Psoas muscle (tissue), 8 donors: ENCODE data around the gene ACTRT2. TPM values are rescaled to one million over a fixed set of nuclear protein-coding genes. Genes with fewer than 3 reads are reported as not detected.

Source experiments
- ATAC-seq, 4 donors: fragments of 200-7000 bp; cut with Tn5 transposase; one replicate each; pipeline ENCODE4 v1.9.1; 2020; ENCODE audit warnings: moderate library complexity in 3 of 4, mild to moderate bottlenecking in 2 of 4
- DNase-seq, 2 donors: peaks; one replicate each; pipeline ENCODE4 v3.0.0-alpha.2; 2020
- H3K27ac ChIP-seq: fragments of 200-600 bp; one replicate; pipeline ENCODE4 v1.8.0; 2022
- H3K27me3 ChIP-seq, 3 donors: fragments of 200-600 bp in 1 of 3; one replicate each; pipeline versions ENCODE4 v1.6.1 to v1.8.0; 2013 to 2022; ENCODE audit warnings: low read length in 2 of 3, mild to moderate bottlenecking in 2 of 3, moderate library complexity in 1 of 3; ENCODE audit not compliant: insufficient read depth in 3 of 3
- H3K36me3 ChIP-seq, 2 donors: fragments of 200-600 bp in 1 of 2; one replicate each; pipeline versions ENCODE4 v1.6.1 to v1.8.0; 2013 to 2022; ENCODE audit warnings: low read depth in 1 of 2, mild to moderate bottlenecking in 1 of 2, moderate library complexity in 1 of 2; ENCODE audit not compliant: insufficient read depth in 1 of 2
- H3K4me1 ChIP-seq: fragments of 200-600 bp; one replicate; pipeline ENCODE4 v1.8.0; 2022
- H3K4me3 ChIP-seq: fragments of 200-600 bp; one replicate; pipeline ENCODE4 v1.8.0; 2022; ENCODE audit warnings: mild to moderate bottlenecking
- H3K9me3 ChIP-seq: fragments of 200-600 bp; one replicate; pipeline ENCODE4 v1.8.0; 2022
- WGBS, 3 donors: extraction: QIAGEN DNeasy Blood & Tissue Kit; methylation state at CpG; one replicate each; pipeline versions ENCODE4 v1.1.6 to v1.1.7; 2013; 5-methylcytosine and 5-hydroxymethylcytosine counted together
- intact Hi-C, 2 donors: fragments of 100-400 bp; cut with DNase I; formaldehyde crosslinking; loops; one replicate each; pipeline versions ENCODE4 v1.11.0 to v1.14.2; 2022
- polyA plus RNA-seq, 3 donors: library from polyadenylated mRNA; stranded (reverse); fragments of 200-250 nt; gene quantifications; one replicate each; pipeline ENCODE4 v1.2.3, GENCODE V29; 2013
- total RNA-seq, 4 donors: library from RNA; stranded (reverse); fragmentation: NEBNext Ultra II Directional in 2 of 4; extraction: Animal tissue kit (Norgen Biotek cat#: 25700) in 2 of 4; gene quantifications; one replicate each; pipeline versions ENCODE4 v1.2.1 to v1.2.4, GENCODE V29; 2021 to 2023
- TF ChIP-seq, protein P1 (sequence below): fragments of 200-600 bp; IDR thresholded peaks from one replicate; pipeline ENCODE4 v1.8.0; 2022; ENCODE audit warnings: antibody characterized with exemption
- donor health status: healthy with polysubstance abuse.
- donor health status: DM: no; HTN: no; CAD: no; lungs with moderate emphysema.
- donor health status: Bipolar disorder and iron deficiency.
- donor health status: healthy.
- donor health status: DM: yes; HTN: yes; CAD: no.
- donor health status: DM: no; HTN: no; CAD: no.
- donor health status: DM: no; HTN: no; CAD: no.
- donor health status: DM: yes; HTN: yes; CAD: no.

Gene ACTRT2
- total and polyA plus RNA-seq, 7 donors, result not detected

- H3K9me3 ChIP-seq, result no peaks in the 10 kb centered on the region
- WGBS, 3 donors, result 63 to 68% (median 67%) methylated on average over 9 of the region's 9 CpGs
- TF ChIP-seq, protein P1, sequence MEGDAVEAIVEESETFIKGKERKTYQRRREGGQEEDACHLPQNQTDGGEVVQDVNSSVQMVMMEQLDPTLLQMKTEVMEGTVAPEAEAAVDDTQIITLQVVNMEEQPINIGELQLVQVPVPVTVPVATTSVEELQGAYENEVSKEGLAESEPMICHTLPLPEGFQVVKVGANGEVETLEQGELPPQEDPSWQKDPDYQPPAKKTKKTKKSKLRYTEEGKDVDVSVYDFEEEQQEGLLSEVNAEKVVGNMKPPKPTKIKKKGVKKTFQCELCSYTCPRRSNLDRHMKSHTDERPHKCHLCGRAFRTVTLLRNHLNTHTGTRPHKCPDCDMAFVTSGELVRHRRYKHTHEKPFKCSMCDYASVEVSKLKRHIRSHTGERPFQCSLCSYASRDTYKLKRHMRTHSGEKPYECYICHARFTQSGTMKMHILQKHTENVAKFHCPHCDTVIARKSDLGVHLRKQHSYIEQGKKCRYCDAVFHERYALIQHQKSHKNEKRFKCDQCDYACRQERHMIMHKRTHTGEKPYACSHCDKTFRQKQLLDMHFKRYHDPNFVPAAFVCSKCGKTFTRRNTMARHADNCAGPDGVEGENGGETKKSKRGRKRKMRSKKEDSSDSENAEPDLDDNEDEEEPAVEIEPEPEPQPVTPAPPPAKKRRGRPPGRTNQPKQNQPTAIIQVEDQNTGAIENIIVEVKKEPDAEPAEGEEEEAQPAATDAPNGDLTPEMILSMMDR, result no peak
- intact Hi-C loops, result no loop called here
- no peaks in the 10 kb centered on the region for H3K36me3 ChIP-seq
- H3K4me3 ChIP-seq, result no peak overlapping the region
- peaks cover 0 to 56% (median 12%) of the 10 kb centered on the region in 3 donors for H3K27me3 ChIP-seq
- DNase-seq (no peak), ATAC-seq (no peak)
- H3K4me1 ChIP-seq, result no peaks in the 10 kb centered on the region
- H3K27ac ChIP-seq, result no peak overlapping the region
Observed at GRCh38 chr1:3060127-3060526, 38.9 kb downstream of the ACTRT2 start.

DNA sequence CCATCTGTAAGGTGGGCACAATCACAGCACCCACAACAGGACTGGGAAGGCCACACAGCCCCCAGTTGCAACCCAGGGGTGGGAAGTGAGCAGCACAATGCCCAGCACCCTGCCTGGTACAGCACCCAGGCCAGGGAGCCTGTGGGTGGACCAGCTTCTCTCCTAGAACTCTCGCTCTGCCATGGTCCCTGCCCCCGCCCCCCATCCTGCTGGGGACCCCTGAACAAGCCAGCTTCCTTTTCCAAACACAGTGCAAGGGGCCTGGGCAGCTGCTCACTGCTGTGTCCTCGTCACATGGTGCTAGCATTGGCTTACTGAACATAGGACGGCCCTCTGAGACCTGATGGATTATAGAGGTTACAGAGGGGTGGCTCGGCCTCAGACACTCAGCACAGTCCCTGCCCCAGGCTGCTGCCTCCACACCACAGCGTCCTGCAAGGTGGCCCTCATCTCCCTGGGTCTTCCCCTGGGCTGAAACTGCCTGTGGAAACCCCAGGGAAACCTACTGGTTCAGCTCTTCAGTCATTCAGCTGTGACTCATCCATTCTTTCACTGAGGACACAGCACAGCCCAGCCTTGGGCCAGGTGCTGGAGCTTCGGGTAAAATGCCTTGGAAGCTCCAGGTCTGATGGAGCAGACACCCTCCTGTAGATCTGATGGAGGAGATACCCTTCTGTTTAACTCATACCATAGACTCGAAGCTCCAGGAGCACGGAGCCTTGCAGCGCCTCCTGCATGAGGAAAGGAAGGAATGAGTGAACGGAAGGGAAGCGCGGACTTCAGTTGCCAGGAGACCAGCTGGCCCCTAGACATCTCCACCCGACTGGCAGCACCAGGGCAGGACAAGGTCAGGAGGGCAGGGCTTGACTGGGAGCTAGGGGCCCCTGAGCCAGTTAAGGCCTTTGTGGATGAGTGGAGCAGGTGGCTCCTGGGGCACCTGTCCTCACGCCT is 39.6 kb downstream of the ACTRT2 start:
- H3K4me3 ChIP-seq, result no peak overlapping the region
- TF ChIP-seq, protein P1, result no peak
- intact Hi-C loops, result no loop called here
- H3K27me3 ChIP-seq, result peaks cover 0 to 60% (median 12%) of the 10 kb centered on the region in 3 donors
- 51 to 61% (median 57%) methylated on average over 14 to 15 of the region's 15 CpGs for WGBS, 3 donors
- H3K36me3 ChIP-seq, result no peaks in the 10 kb centered on the region
- ATAC-seq (no peak), DNase-seq (no peak)
- no peaks in the 10 kb centered on the region for H3K4me1 ChIP-seq
- H3K27ac ChIP-seq, result no peak overlapping the region
- H3K9me3 ChIP-seq, result no peaks in the 10 kb centered on the region

- no peaks in the 10 kb centered on the region for H3K9me3 ChIP-seq
- no peak for DNase-seq
- ATAC-seq, result no peak
- WGBS, 3 donors, result 39 to 46% (median 45%) methylated on average over 5 of the region's 5 CpGs
- no peaks in the 10 kb centered on the region for H3K36me3 ChIP-seq
- TF ChIP-seq, protein P1, result no peak
- H3K4me1 ChIP-seq, result no peaks in the 10 kb centered on the region
- no peak overlapping the region for H3K4me3 ChIP-seq
- intact Hi-C loops, result no loop called here
- no peak overlapping the region for H3K27ac ChIP-seq
- H3K27me3 ChIP-seq, result peaks cover 0 to 60% (median 12%) of the 10 kb centered on the region in 3 donors
Observed at GRCh38 chr1:3061566-3061965, 40.3 kb downstream of the ACTRT2 start.

DNA sequence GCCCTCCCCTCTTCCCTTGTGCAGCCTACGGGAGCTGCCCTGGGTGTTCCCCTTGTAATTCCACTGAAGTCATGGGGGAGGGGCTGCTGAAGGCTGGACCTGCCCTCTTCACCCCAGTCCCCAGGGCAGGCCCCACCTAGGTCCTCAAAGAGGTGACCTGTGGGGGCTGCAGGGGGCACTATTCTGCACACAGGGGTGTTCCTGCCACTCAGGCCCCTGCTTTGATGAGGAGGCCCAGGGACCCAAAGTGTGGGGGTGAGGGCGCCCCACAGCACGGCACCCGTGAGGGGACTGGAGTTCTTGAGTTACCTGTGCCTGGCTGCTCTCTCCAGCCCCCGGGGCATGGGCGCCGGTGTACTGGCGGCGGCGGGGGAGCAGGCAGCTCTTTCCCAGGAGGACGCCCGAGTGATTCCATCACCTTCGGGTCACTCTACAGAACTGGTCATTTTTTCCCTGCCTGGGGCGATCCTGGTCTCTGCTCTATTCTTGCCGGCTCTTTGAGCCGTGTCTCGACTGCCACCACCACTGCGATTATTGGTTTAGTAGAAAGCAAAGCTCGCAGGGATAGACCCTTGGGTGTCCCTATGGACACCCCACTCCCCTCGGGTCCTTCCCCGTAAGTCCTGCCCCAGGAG is 40.8 kb downstream of the ACTRT2 start:
- Histone ChIP-seq H3K4me3 (no peak overlapping the region), H3K4me1 (no peaks in the 10 kb centered on the region), H3K27me3 (peaks cover 0 to 62% (median 12%) of the 10 kb centered on the region in 3 donors), H3K9me3 (no peaks in the 10 kb centered on the region), H3K36me3 (no peaks in the 10 kb centered on the region), H3K27ac (no peak overlapping the region)
- 47 to 70% (median 64%) methylated on average over 18 to 21 of the region's 21 CpGs for WGBS, 3 donors
- ATAC-seq (no peak), DNase-seq (no peak)
- TF ChIP-seq, protein P1, result no peak
- intact Hi-C loops, result no loop called here
